Activated CD4-positive, alpha-beta T cell treated with anti-CD3 and anti-CD28 coated beads, Interleukin-2, amount 10 ng/mL, durations not matched to agents 7 days and 5 days (primary cell): ENCODE data around the gene ATAD1. TPM values are rescaled to one million over a fixed set of nuclear protein-coding genes. Genes with fewer than 3 reads are reported as not detected.
"Not testable (repeated sequence)": the region's sequence is repeated elsewhere in the genome, so short reads cannot be mapped to it uniquely, and the experiment has no call there.

Experiments used
- CTCF ChIA-PET: fragments of 350-600 bp; sonication (Branson Sonifier 250); formaldehyde crosslinking; loops from one replicate; lab custom pipeline; 2021; ENCODE audit warnings: antibody characterized with exemption; lab: Charles Lee
- POLR2A ChIA-PET: fragments of 350-600 bp; sonication (Branson Sonifier 250); formaldehyde crosslinking; loops from one replicate; lab custom pipeline; 2021; ENCODE audit warnings: antibody characterized with exemption; lab: Charles Lee
- DNase-seq: peaks from one replicate; pipeline ENCODE4 v3.0.0-alpha.2; 2020
- H3K27ac Mint-ChIP-seq: one replicate; pipeline ENCODE4 v1.8.0; 2021; ENCODE audit warnings: mild to moderate bottlenecking, moderate library complexity, mixed read lengths
- H3K27me3 Mint-ChIP-seq: one replicate; pipeline ENCODE4 v1.8.0; 2021; ENCODE audit warnings: mixed read lengths
- H3K36me3 Mint-ChIP-seq: one replicate; pipeline ENCODE4 v1.8.0; 2021; ENCODE audit warnings: low read depth, mixed read lengths
- H3K4me1 Mint-ChIP-seq: one replicate; pipeline ENCODE4 v1.8.0; 2021; ENCODE audit warnings: mixed read lengths
- H3K4me3 Mint-ChIP-seq: one replicate; pipeline ENCODE4 v1.8.0; 2021; ENCODE audit warnings: mild to moderate bottlenecking, moderate library complexity, mixed read lengths
- H3K9me3 Mint-ChIP-seq: one replicate; pipeline ENCODE4 v1.8.0; 2021; ENCODE audit warnings: mixed read lengths
- total RNA-seq, 2 experiments: library from RNA; stranded (reverse); gene quantifications; one replicate each; pipeline ENCODE4 v1.2.3, GENCODE V29; 2021

The ATAD1 gene, protein sequence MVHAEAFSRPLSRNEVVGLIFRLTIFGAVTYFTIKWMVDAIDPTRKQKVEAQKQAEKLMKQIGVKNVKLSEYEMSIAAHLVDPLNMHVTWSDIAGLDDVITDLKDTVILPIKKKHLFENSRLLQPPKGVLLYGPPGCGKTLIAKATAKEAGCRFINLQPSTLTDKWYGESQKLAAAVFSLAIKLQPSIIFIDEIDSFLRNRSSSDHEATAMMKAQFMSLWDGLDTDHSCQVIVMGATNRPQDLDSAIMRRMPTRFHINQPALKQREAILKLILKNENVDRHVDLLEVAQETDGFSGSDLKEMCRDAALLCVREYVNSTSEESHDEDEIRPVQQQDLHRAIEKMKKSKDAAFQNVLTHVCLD
- 10 to 100 TPM; 42.9 to 45.9 TPM for total RNA-seq

GRCh38 chr10:87817609-87818504, at the start of gene ATAD1:
Gene ATAD1 (minus strand): TSS chr10:87818226. CDS start chr10:87814599, 3,627 bp downstream.
- DNase-seq = peak; percentile 90
- Mint-ChIP-seq H3K4me3 (peak within 1 kb of the TSS; percentile 93), H3K9me3 (no peaks in the 10 kb centered on the region), H3K27me3 (peaks cover 2% of the 10 kb centered on the region), H3K4me1 (peaks cover 35% of the 10 kb centered on the region), H3K36me3 (peaks cover 9% of the 10 kb centered on the region), H3K27ac (peak within 1 kb of the TSS; percentile 92)
- ChIA-PET CTCF (interaction anchor here (1.1 to 3.4 kb wide), 4 partner anchors 11 to 50 kb away, joined by 3 to 28 read pairs (median 4); no protein-coding TSS in a partner anchor), POLR2A (no interaction called here)

GRCh38 chr10:87867453-87867852, 49.4 kb upstream of the ATAD1 start:
- Mint-ChIP-seq H3K36me3 (peaks cover 57% of the 10 kb centered on the region), H3K4me1 (peaks cover 45% of the 10 kb centered on the region), H3K27me3 (no peaks in the 10 kb centered on the region), H3K27ac (no peak overlapping the region), H3K9me3 (no peaks in the 10 kb centered on the region), H3K4me3 (peak overlapping the region; percentile 95)
- CTCF ChIA-PET = no interaction called here
- no peak for DNase-seq
- POLR2A ChIA-PET = no interaction called here

DNA sequence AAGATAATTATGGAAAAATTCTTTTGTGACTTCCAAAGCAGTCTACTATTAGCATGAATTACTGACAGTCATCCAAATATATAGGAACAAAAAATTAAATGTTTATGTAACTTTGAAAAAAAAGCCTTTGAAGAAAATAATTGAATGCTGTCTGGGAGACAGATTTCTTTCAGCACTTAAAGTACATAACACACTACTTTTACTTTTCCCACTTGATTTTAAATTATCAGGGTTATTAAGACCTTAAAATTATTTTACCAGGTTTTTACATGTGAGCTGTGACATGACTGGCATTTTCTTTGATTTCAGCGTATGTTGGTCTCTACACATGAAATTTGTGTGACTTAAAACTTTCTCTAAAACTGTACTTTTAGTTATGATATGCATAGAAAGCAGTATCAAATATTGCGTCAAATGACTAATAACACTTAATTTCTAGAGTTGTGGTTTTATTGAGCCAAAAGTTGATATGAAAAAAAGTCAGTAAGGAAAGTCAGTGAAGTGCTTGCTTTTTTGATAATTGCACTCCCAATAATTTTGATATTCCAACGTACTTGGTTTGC, 48.5 kb upstream of the ATAD1 start:
- ChIA-PET CTCF (no interaction called here), POLR2A (no interaction called here)
- DNase-seq = no peak
- Mint-ChIP-seq H3K36me3 (peaks cover 52% of the 10 kb centered on the region), H3K4me3 (peak overlapping the region; percentile 95), H3K27me3 (no peaks in the 10 kb centered on the region), H3K4me1 (peaks cover 47% of the 10 kb centered on the region), H3K27ac (peak overlapping the region; percentile 73), H3K9me3 (no peaks in the 10 kb centered on the region)

DNA sequence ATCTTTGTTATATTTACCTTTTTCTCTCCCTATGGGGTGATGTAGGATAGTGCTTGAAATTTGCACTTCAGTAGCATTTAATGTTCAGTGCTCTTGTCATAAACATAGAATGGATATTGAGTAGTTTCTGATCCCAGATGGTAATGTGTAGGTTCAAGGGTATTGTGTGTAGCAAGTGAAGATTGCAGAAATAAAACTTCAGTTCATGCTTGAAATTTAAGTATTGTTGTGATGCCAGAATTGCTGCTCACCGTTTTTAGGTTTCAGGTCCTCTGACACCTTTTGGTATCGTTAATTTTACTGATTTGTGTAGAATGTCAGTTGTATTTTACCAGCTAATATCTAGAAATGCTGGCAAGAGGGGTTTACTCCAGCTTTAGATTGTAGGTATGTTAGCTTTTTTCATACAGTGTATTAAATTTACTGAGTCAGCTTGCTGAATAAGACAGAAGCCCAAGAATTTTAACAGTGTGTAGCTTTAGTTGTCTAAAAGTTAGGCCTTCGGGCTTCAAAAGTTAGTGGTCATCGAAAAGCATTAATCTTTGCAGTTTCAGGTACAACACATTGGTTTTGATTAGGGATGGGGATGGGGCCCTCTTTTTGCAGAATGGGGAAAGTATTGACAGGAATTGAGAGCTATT, 47.3 kb upstream of the ATAD1 start:
- Mint-ChIP-seq H3K36me3 (peaks cover 44% of the 10 kb centered on the region), H3K4me1 (peaks cover 48% of the 10 kb centered on the region), H3K4me3 (peak overlapping the region; percentile 95), H3K27me3 (no peaks in the 10 kb centered on the region), H3K9me3 (no peaks in the 10 kb centered on the region), H3K27ac (peak overlapping the region; percentile 83)
- CTCF ChIA-PET = interaction anchor here (1.0 kb wide), 1 partner anchor 46 kb away, joined by 3 read pairs; no protein-coding TSS in a partner anchor
- POLR2A ChIA-PET = interaction anchor here (0.6 kb wide), 1 partner anchor 42 kb away, joined by 6 read pairs; no protein-coding TSS in a partner anchor
- DNase-seq = no peak

GRCh38 chr10:87864496-87865059, 46.6 kb upstream of the ATAD1 start:
- no peaks in the 10 kb centered on the region for H3K9me3 Mint-ChIP-seq
- DNase-seq = peak; percentile 15
- ChIA-PET CTCF (no interaction called here), POLR2A (no interaction called here)
- peaks cover 39% of the 10 kb centered on the region for H3K36me3 Mint-ChIP-seq
- H3K4me1 Mint-ChIP-seq = peaks cover 48% of the 10 kb centered on the region
- peak overlapping the region; percentile 95 for H3K4me3 Mint-ChIP-seq
- H3K27me3 Mint-ChIP-seq = no peaks in the 10 kb centered on the region
- H3K27ac Mint-ChIP-seq = peak overlapping the region; percentile 83

DNA sequence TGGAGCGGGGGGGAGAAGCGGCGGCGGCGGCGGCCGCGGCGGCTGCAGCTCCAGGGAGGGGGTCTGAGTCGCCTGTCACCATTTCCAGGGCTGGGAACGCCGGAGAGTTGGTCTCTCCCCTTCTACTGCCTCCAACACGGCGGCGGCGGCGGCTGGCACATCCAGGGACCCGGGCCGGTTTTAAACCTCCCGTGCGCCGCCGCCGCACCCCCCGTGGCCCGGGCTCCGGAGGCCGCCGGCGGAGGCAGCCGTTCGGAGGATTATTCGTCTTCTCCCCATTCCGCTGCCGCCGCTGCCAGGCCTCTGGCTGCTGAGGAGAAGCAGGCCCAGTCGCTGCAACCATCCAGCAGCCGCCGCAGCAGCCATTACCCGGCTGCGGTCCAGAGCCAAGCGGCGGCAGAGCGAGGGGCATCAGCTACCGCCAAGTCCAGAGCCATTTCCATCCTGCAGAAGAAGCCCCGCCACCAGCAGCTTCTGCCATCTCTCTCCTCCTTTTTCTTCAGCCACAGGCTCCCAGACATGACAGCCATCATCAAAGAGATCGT, 46.0 kb upstream of the ATAD1 start:
- H3K36me3 Mint-ChIP-seq = peaks cover 39% of the 10 kb centered on the region
- ChIA-PET CTCF (interaction anchor here (1.0 kb wide), 1 partner anchor 603 kb away, joined by 3 read pairs; no protein-coding TSS in a partner anchor), POLR2A (interaction anchor here (1.1 kb wide), 1 partner anchor 227 kb away, joined by 4 read pairs; no protein-coding TSS in a partner anchor)
- peak; percentile 20 for DNase-seq
- peak overlapping the region; percentile 83 for H3K27ac Mint-ChIP-seq
- peaks cover 45% of the 10 kb centered on the region for H3K4me1 Mint-ChIP-seq
- not testable (repeated sequence) for H3K9me3 Mint-ChIP-seq, H3K27me3 Mint-ChIP-seq
- H3K4me3 Mint-ChIP-seq = peak overlapping the region; percentile 95

DNA sequence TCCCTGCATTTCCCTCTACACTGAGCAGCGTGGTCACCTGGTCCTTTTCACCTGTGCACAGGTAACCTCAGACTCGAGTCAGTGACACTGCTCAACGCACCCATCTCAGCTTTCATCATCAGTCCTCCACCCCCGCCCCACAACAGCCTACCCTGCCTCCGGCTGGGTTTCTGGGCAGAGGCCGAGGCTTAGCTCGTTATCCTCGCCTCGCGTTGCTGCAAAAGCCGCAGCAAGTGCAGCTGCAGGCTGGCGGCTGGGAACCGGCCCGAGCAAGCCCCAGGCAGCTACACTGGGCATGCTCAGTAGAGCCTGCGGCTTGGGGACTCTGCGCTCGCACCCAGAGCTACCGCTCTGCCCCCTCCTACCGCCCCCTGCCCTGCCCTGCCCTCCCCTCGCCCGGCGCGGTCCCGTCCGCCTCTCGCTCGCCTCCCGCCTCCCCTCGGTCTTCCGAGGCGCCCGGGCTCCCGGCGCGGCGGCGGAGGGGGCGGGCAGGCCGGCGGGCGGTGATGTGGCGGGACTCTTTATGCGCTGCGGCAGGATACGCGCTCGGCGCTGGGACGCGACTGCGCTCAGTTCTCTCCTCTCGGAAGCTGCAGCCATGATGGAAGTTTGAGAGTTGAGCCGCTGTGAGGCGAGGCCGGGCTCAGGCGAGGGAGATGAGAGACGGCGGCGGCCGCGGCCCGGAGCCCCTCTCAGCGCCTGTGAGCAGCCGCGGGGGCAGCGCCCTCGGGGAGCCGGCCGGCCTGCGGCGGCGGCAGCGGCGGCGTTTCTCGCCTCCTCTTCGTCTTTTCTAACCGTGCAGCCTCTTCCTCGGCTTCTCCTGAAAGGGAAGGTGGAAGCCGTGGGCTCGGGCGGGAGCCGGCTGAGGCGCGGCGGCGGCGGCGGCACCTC, 45.3 kb upstream of the ATAD1 start, which contains the start of the genes KLLN and PTEN:
Gene KLLN (minus strand): TSS at position 481 of the 891 bp plus-strand sequence. CDS start 1,046 bp downstream, outside the sequence.
Gene PTEN (plus strand): TSS at position 573 of the 891 bp plus-strand sequence. CDS start 845 bp downstream, outside the sequence.
- CTCF ChIA-PET = interaction anchor here (1.0 to 2.3 kb wide), 7 partner anchors 23 to 689 kb away, joined by 3 to 14 read pairs (median 3); no protein-coding TSS in a partner anchor
- H3K27me3 Mint-ChIP-seq = no peaks in the 10 kb centered on the region
- H3K9me3 Mint-ChIP-seq = no peaks in the 10 kb centered on the region
- peak; percentile 80 for DNase-seq
- H3K4me3 Mint-ChIP-seq = peak within 1 kb of the TSS; percentile 95
- H3K4me1 Mint-ChIP-seq = peaks cover 38% of the 10 kb centered on the region
- POLR2A ChIA-PET = interaction anchor here (0.6 to 1.1 kb wide), 3 partner anchors 11 to 228 kb away, joined by 3 to 4 read pairs (median 3); no protein-coding TSS in a partner anchor
- H3K27ac Mint-ChIP-seq = peak within 1 kb of the TSS; percentile 97
- peaks cover 33% of the 10 kb centered on the region for H3K36me3 Mint-ChIP-seq

DNA sequence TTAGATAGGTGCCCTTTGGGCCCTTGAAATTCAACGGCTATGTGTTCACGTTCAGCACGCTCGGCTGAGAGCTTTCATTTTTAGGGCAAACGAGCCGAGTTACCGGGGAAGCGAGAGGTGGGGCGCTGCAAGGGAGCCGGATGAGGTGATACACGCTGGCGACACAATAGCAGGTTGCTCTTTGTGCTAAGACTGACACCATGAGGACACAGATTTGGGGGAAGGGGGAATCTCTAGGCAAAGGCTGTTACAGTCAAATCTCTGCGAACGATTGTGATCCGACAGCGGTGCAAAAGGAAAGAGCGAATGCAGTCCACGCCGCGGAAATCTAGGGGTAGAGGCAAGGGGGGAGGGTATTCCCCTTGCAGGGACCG, 44.6 kb upstream of the ATAD1 start:
- no peaks in the 10 kb centered on the region for H3K27me3 Mint-ChIP-seq
- peaks cover 35% of the 10 kb centered on the region for H3K4me1 Mint-ChIP-seq
- peak overlapping the region; percentile 95 for H3K4me3 Mint-ChIP-seq
- POLR2A ChIA-PET = interaction anchor here (0.6 to 1.0 kb wide), 3 partner anchors 11 to 526 kb away, joined by 3 read pairs; no protein-coding TSS in a partner anchor
- DNase-seq = peak; percentile 81
- peak overlapping the region; percentile 97 for H3K27ac Mint-ChIP-seq
- CTCF ChIA-PET = interaction anchor here (0.8 to 2.3 kb wide), 11 partner anchors 9 to 690 kb away, joined by 3 to 14 read pairs (median 3); no protein-coding TSS in a partner anchor
- no peaks in the 10 kb centered on the region for H3K9me3 Mint-ChIP-seq
- peaks cover 30% of the 10 kb centered on the region for H3K36me3 Mint-ChIP-seq

GRCh38 chr10:87861953-87862678, 44.1 kb upstream of the ATAD1 start:
- peak overlapping the region; percentile 95 for H3K4me3 Mint-ChIP-seq
- H3K27me3 Mint-ChIP-seq = no peaks in the 10 kb centered on the region
- H3K9me3 Mint-ChIP-seq = no peaks in the 10 kb centered on the region
- H3K4me1 Mint-ChIP-seq = peaks cover 31% of the 10 kb centered on the region
- DNase-seq = peak; percentile 95
- POLR2A ChIA-PET = interaction anchor here (0.5 to 1.0 kb wide), 6 partner anchors 227 to 555 kb away, joined by 3 to 7 read pairs (median 3); no protein-coding TSS in a partner anchor
- H3K27ac Mint-ChIP-seq = peak overlapping the region; percentile 97
- CTCF ChIA-PET = interaction anchor here (0.6 to 2.3 kb wide), 13 partner anchors 9 to 690 kb away, joined by 3 to 14 read pairs (median 3); no protein-coding TSS in a partner anchor
- H3K36me3 Mint-ChIP-seq = peaks cover 26% of the 10 kb centered on the region

- no peak for DNase-seq
- Mint-ChIP-seq H3K27ac (peak overlapping the region; percentile 97), H3K4me3 (peak overlapping the region; percentile 95), H3K27me3 (no peaks in the 10 kb centered on the region), H3K9me3 (no peaks in the 10 kb centered on the region), H3K36me3 (peaks cover 20% of the 10 kb centered on the region), H3K4me1 (peaks cover 26% of the 10 kb centered on the region)
- ChIA-PET POLR2A (interaction anchor here (0.5 to 0.9 kb wide), 4 partner anchors 326 to 555 kb away, joined by 3 to 7 read pairs (median 4); no protein-coding TSS in a partner anchor), CTCF (interaction anchor here (0.8 to 2.3 kb wide), 7 partner anchors 9 to 691 kb away, joined by 3 to 14 read pairs (median 4); no protein-coding TSS in a partner anchor)
Observed at GRCh38 chr10:87861566-87861952, 43.5 kb upstream of the ATAD1 start.
